ENCODE measurements around the gene MAP7.
A peak's percentile ranks its signal among the peaks of the same experiment; 100 is the strongest.
"Not testable (repeated sequence)": the region's sequence is repeated elsewhere in the genome, so short reads cannot be mapped to it uniquely, and the experiment has no call there.

MAP7 gene

DNA sequence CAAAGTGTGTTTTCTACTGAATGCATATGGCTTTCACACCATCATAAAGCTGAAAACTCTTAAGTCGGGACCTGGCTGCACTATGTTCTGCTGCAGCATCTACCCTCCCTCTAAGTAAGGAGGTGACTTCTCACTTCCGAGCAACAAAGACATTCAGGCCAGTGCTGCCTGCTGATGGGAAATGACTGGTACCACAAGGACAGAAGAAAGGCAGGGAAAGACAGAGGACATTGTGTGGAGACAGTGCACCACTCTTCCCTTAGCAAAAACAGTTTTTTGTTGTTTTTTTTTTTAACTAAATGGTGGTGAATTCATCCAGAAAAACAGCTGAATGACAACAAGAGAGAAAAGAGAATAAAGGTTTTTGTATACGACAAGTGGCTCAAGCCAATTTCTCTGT lies 81.5 kb downstream of the MAP7 start:
- DNase-seq (ENCODE audit: low spot score), result no peak

DNA sequence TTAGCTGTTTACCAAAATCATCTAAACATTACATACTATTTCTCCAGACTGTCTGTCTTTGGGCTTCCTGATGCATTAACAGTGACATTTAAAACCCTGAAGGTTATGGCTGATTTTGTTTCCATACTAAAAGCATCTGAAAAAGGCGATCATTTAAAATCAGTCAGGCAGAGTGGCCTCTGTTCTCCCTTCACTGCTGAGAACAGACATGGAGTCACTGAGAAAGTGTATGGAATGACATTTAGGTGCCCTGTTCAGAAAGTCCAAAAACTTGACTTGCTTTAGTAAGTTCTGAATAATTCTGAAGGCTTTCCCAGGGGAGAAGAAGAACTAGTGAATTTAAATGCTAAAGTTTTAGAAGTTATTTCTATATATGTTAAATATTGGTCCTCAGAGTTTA lies 83.0 kb downstream of the MAP7 start:
- DNase-seq (ENCODE audit: low spot score), result no peak

GRCh38 chr6:136466777-136467176 lies 83.4 kb downstream of the MAP7 start:
- no peak for DNase-seq (ENCODE audit: low spot score)

- no peak for DNase-seq (ENCODE audit: low spot score)
Measured at GRCh38 chr6:136465766-136466303, 84.4 kb downstream of the MAP7 start.

- no peak for DNase-seq (ENCODE audit: low spot score)
Measured at GRCh38 chr6:136464874-136465273, 85.3 kb downstream of the MAP7 start.

DNA sequence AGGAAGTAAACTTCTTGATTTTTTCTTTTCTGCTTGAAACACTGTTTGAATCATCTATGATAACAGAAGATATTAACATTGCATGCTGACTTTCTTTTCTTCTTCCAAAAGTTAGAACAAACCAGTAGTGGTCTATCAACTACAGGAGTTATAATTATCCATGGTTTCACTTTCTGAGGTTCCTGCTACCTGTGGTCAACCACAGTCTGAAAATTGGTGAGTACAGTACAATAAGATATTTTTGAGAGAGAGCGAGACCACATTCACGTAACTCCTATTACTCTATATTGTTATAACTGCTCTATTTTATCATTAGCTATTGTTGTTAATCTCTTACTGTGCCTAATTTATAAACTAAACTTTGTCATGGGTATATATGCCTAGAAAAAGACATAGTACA lies 86.1 kb downstream of the MAP7 start:
- no peak for DNase-seq (ENCODE audit: low spot score)

DNA sequence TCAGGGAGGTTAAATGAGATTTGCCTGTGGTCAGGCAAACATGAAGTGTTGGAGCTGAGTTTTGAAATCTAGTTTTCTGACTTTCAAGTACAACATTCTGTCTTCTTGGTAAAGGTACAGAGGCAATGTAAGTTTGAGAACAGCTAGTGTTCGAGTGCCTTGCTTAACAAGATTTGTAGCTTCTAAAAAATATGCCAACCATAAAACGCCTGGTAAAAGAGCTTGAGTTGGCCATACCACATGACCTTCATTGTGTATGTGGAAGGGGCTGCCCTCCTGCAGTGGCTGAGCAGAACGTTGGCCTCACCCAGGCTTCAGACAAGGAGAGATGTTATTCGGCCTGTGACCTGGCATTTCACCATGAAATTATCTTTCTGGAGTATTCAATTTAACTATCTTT lies 86.5 kb downstream of the MAP7 start:
- no peak for DNase-seq (ENCODE audit: low spot score)

DNA sequence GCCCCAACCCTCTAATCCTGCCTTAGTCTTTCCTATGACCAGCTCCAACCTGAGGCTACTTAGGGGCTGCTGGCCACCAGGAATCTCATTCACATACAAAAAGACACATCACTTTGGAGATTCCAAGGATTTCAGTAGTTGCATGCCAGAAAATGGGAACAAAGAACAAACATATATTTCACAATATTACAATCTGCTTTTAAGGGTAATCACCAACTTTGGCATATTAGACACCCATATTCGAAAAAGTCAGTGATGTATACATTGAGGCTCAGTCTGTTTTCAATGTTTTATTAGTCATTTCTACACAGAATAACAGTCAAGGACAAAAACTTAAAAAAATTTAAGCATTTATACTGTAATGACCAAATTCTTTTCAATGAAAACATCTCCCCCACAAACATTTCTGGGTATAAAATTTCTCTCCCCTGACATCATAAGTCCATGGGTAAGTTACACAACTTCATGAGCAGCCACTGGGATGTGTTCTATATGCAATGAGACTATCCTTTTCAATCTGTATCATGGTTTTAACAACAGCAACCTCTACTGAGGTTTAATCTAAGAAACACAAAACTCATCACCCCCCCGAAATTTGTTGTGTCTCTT lies 103.5 kb downstream of the MAP7 start:
- DNase-seq (ENCODE audit: low spot score), result peak; percentile 9

DNA sequence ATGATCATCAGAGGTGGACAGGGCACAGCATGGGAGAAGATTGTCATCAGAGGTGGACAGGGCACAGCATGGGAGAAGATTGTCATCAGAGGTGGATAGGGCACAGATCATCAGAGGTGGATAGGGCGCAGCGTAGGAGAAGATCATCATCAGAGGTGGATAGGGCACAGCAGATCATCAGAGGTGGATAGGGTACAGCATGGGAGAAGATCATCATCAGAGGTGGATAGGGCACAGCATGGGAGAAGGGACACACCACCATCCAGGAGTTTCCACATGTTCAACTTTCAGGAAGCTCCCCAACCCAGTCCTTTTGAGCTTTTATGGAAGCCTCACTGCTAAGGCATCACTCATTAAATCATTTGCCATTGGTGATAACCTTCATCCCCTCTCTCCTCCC lies 104.1 kb downstream of the MAP7 start:
- no peak for DNase-seq (ENCODE audit: low spot score)

- no peak for DNase-seq (ENCODE audit: low spot score)
Measured at GRCh38 chr6:136445063-136445462, 105.2 kb downstream of the MAP7 start.

DNA sequence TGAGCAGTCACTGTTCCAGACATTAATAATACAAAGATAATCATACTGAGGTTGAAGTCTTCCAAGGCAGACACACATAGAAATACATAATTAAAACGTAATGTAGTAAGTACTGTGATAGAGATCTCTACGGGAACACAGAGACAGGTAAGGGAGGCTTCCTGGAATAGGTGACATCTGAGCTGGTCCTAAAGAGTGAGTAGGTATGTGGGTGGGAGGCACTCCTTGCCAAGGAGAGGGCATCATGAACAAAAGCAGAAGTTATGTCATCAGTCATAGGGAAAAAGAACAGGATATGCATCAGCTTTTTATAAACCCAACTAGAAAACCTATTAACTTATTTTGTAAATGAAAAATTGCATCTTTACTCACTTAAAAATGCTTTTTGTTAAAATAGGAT lies 110.0 kb downstream of the MAP7 start:
- no peak for DNase-seq (ENCODE audit: low spot score)

GRCh38 chr6:136439514-136440190 lies 110.6 kb downstream of the MAP7 start:
- DNase-seq (ENCODE audit: low spot score), result no peak

GRCh38 chr6:136438441-136438840 lies 111.8 kb downstream of the MAP7 start:
- no peak for DNase-seq (ENCODE audit: low spot score)

- no peak for DNase-seq (ENCODE audit: low spot score)
Measured at GRCh38 chr6:136437246-136437645, 113.0 kb downstream of the MAP7 start.

DNA sequence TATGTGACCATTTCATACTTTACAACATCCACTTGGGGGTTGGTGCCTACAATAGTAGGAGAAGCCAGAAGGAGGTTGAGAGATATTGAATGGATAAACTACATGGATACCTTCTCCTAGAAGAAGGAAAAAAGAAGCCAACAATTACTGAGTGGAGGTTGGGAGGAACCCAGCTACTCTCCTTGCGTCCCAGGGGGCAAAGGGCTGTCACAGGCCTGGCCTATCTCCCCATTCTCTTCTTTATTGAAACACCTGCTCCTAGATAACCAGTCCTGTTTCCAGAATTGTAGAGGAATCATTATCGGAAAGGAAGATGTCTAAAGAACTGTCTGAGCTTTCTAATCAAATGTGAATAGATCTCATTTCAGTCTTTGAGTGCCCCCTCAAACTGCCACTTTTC lies 115.1 kb downstream of the MAP7 start:
- no peak for DNase-seq (ENCODE audit: low spot score)

GRCh38 chr6:136431306-136431705 lies 118.9 kb downstream of the MAP7 start:
- DNase-seq (ENCODE audit: low spot score), result not testable (repeated sequence)

DNA sequence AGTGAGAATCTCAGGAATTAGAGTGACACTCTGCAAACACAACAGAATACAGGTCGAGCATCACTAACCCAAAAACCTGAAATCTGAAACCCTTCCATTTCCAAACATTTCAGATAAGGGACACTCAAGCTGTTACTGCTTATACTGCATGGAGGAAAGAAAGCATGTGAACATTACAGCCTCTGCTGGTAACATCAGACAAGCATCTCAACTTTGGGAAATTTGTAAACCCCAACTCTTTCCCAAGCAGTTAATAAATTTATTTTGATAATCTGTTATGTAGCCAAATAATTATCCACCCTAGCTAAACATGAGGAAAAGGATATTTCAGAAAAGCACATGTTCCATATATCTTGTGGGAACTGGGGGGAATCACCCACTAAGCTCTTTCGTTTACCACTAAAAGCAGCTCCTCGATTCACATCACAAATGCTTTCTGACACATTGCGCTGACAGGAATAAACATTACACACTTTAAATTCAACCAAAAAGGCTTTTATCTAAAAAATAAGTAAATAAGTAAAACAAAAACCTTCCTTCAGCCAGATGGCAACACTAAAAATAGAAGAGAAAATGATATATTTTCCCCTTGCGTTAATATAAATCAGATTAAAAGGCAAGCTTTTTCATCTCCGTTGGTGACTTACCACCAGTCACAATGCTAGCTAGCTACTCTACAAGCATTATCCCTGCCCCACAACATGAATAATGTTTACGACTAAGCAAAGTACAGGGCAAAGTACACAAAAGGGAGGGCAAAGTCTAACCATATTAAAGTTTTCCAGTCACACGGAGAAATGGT lies 120.8 kb downstream of the MAP7 start:
- DNase-seq (ENCODE audit: low spot score), result no peak

GRCh38 chr6:136427378-136427717 lies 122.9 kb downstream of the MAP7 start:
- no peak for DNase-seq (ENCODE audit: low spot score)

GRCh38 chr6:136426627-136427377 lies 123.4 kb downstream of the MAP7 start:
- DNase-seq (ENCODE audit: low spot score), result no peak

- DNase-seq (ENCODE audit: low spot score), result no peak
Measured at GRCh38 chr6:136425793-136426192, 124.4 kb downstream of the MAP7 start.

DNA sequence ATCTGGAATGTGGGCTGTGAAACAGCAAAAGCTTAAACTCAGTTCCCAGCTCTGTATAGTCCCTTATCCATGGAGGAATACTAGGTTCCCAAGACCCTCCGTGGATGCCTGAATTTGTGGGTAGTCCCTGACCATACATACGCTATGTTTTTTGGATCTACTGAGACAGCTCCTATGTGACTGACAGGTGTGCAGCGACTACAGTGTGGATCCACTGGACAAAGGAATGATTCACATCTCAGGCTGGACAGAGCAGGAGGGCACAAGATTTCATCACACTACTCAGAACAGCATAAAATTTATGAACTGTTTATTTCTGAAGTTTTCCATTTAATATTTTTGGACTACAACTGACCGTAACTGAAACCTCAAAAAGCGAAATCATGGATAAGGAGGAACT lies 125.3 kb downstream of the MAP7 start:
- no peak for DNase-seq (ENCODE audit: low spot score)

DNA sequence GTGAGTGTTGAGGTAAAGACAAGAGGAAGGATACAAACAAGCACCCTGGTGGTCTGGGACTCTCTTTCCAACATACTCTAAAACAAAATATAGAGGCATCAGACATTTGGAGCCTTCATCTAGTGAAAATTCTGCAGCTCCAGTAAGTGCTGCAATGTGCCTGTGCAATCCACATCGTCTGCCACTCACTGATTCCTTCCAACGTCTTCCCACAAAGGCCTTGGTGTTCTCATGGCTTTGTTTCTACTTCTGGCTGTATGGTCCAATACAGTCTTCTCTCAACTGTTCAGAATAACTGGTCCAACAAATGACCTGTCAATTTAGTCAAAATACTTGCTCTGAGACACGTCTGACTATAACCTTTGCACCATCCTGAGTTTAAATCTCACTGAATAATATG lies 125.8 kb downstream of the MAP7 start:
- no peak for DNase-seq (ENCODE audit: low spot score)
